AG09309 (cell line): ENCODE results near the gene TOMM20.
"Not testable (repeated sequence)": the region's sequence is repeated elsewhere in the genome, so short reads cannot be mapped to it uniquely, and the experiment has no call there.

Source experiments
- DNase-seq: peaks from one replicate; pipeline ENCODE4 v3.0.0-alpha.2; 2010; ENCODE audit warnings: low read depth
- H3K4me3 ChIP-seq: 2 replicates; pipeline ENCODE4 v1.5.1; 2011; ENCODE audit warnings: mild to moderate bottlenecking, low read depth, low read length, moderate library complexity; ENCODE audit not compliant: control insufficient read depth
- TF ChIP-seq, protein P1 (sequence below): IDR thresholded peaks from 2 replicates; pipeline ENCODE4 v1.5.1; 2011; ENCODE audit warnings: mild to moderate bottlenecking, low read depth, low read length, inconsistent platforms; ENCODE audit not compliant: insufficient read depth, control insufficient read depth; ENCODE audit errors: missing control alignments

The TOMM20 gene

DNA sequence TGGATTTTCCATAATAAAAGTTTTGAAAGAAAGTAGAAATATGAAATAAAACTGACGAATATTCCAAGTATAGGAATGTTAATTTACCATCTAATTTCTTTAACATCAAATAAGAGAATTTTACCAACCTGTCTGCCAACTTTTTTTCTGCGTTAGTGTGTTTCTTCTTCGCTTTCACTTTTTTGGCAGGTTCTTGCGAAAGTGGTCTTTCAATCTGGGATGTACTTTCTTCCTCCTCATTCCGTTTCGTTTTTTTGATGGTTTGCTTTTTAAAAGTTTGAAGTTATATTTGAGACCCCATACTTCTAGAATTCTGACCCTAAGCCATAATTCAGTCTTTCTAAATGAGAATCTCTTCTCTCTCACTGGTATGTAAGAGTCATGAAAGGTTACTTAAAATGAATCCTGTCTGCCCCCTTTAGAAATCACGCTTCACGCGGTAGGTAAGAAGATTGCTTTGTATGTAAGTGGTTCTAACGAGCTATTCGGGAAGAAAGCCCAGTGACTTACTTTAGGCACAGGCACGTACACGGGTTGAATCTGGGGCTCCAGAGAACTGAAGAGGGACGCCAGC lies 31.8 kb upstream of the TOMM20 start:
- H3K4me3 ChIP-seq = peak overlapping the region; percentile 84
- DNase-seq = peak; percentile 23
- TF ChIP-seq, protein P1, sequence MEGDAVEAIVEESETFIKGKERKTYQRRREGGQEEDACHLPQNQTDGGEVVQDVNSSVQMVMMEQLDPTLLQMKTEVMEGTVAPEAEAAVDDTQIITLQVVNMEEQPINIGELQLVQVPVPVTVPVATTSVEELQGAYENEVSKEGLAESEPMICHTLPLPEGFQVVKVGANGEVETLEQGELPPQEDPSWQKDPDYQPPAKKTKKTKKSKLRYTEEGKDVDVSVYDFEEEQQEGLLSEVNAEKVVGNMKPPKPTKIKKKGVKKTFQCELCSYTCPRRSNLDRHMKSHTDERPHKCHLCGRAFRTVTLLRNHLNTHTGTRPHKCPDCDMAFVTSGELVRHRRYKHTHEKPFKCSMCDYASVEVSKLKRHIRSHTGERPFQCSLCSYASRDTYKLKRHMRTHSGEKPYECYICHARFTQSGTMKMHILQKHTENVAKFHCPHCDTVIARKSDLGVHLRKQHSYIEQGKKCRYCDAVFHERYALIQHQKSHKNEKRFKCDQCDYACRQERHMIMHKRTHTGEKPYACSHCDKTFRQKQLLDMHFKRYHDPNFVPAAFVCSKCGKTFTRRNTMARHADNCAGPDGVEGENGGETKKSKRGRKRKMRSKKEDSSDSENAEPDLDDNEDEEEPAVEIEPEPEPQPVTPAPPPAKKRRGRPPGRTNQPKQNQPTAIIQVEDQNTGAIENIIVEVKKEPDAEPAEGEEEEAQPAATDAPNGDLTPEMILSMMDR = no peak

DNA sequence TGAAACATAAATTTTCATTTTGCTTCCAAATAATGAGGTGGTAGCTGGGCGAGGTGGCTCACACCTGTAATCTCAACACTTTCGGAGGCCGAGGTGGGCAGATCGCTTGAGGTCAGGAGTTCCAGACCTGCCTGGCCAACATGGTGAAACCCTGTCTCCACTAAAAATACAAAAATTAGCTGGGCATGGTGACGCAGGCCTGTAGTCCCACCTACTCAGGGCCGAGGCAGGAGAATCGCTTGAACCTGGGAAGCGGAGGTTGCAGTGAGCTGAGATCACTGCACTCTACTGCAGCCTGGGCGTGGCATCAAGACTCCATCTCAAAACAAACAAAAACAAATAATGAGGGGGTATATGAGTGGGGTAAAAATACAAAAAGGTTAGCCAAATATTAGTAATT lies 31.3 kb upstream of the TOMM20 start:
- not testable (repeated sequence) for DNase-seq
- peak overlapping the region; percentile 84 for H3K4me3 ChIP-seq

DNA sequence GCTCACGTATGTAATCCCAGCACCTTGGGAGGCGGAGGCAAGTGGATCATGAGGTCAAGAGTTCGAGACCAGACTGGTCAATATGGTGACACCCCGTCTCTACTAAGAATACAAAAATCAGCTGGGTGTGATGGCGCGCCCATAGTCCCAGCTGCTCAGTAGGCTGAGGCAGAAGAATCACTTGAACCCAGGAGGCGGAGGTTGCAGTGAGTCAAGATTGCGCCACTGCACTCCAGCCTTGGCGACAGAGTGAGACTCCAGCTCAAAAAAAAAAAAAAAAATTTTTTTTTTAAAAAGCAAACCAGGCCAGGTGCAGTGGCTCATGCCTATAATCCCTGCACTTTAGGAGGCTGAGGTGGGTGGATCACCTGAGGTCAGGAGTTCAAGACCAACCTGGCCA lies 30.6 kb upstream of the TOMM20 start:
- not testable (repeated sequence) for H3K4me3 ChIP-seq, DNase-seq

DNA sequence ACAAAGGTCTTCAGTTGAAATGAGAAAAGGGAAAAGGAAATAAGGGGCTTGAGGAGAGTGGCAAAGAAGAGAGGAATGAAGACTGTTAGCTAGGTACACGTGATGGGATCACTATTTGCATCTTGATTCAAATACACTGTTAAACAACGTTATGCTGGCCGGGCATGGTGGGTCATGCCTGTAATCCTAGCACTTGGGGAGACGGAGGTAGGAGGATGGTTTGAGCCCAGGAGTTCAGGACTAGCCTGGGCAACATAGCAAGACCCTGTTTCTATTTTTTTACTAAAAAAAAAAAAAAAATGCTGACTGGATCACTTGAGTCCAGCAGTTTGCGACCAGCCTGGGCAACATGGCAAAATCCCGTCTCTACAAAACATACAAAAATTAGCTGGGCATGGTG lies 30.0 kb upstream of the TOMM20 start:
- TF ChIP-seq, protein P1 = no peak
- no peak overlapping the region for H3K4me3 ChIP-seq
- no peak for DNase-seq

DNA sequence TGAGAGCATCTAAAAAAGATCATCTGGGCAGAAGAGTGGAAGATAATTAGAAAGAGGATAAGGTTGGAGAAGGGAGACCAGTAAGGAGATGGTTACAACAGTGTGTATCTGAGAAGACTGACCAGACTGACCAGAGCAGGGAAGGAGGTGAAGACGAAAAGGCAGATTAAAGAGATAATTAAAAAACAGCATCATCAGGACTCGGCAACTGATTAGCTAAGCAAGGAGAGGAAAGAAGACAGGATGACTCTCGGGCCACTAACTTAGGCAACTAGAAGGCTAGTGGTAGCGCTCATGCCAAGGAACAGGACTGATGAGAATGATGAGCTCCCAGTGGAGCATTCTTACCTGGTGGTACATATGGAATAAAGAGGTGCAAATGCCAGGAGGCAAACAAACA lies 28.5 kb upstream of the TOMM20 start:
- TF ChIP-seq, protein P1 = peak; percentile 1
- DNase-seq = no peak
- H3K4me3 ChIP-seq = no peak overlapping the region

DNA sequence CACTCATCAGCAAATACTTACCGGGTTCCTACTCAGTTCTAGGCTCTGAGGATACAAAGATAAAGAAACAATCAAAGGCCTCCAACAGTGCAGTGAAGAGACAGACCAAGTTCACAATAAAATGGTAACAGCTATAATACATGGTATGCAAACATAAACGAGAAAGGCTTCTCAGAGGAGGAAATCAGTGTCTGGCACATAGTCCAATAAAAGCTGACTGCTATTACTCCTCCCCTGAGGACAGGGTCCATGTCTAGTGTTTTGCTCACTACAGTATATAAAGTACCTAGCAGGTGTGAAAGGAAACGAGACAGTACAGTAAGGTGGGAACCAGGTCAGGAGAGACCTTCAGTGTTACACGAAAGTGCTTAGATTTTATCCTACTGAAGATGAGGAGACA lies 28.1 kb upstream of the TOMM20 start:
- TF ChIP-seq, protein P1 = no peak
- no peak for DNase-seq
- H3K4me3 ChIP-seq = no peak overlapping the region

DNA sequence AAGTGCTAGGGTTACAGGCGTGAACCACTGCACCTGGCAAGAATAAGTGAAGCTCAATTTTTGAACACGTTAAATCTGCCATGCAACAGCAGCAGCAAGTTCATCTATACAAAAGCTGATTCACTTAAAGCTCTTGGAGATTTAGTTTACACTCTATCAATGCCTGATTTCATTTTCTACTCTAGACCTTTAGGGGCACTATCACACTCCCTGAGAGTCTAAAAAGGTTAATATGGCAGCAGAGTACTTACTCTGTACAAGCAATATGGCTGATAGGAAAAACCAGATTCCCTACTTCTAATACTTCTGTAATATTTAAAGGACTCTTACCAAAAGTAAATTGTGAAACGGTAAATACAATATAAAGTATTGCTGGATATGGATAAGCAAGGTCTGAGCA lies 27.6 kb upstream of the TOMM20 start:
- DNase-seq = no peak
- TF ChIP-seq, protein P1 = no peak

DNA sequence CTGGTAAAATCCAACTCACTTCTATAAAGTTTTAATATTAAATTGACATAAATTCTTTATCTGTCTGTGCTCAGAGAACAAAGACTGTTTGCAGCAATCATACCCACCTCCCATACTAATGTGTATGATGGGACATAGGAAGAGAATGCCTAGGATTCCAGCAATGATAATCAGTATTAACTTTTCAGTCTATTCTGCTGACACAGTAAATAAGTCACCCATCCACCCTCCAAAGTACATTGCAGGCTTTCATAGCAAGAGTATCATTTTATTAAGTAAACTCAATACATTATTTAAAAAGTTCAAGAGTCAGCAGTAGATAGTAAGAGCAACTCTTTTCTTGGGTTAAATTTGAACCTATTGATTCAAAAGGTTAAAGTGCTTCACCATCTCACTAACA lies 23.6 kb upstream of the TOMM20 start:
- TF ChIP-seq, protein P1 = no peak
- no peak overlapping the region for H3K4me3 ChIP-seq
- no peak for DNase-seq

More for the DNA sequence above, 27.6 kb upstream of the TOMM20 start:
- no peak overlapping the region for H3K4me3 ChIP-seq
